WTC11 (cell line): Measurements from ENCODE around the gene FPR1. TPM values are rescaled to one million over a fixed set of nuclear protein-coding genes. Genes with fewer than 3 reads are reported as not detected.

Experiments used
- ATAC-seq: fragments of 200-7000 bp; cut with Tn5 transposase; 2 replicates; pipeline ENCODE4 v1.10.0; 2021; ENCODE audit warnings: mild to moderate bottlenecking, moderate library complexity
- CTCF ChIA-PET: fragments of 300-600 bp; sonication (Branson Sonifier 250); formaldehyde crosslinking; loops from one replicate; lab custom pipeline; 2021; ENCODE audit warnings: antibody characterized with exemption; lab: Charles Lee
- POLR2A ChIA-PET: fragments of 350-600 bp; sonication (Branson Sonifier 250); formaldehyde crosslinking; loops from one replicate; lab custom pipeline; 2021; ENCODE audit warnings: antibody characterized with exemption; lab: Charles Lee
- DNase-seq: peaks from one replicate; pipeline ENCODE4 v3.0.0; 2021; ENCODE audit warnings: low spot score
- H3K27ac Mint-ChIP-seq: 2 replicates; pipeline ENCODE4 v1.8.0; 2021; ENCODE audit warnings: mixed read lengths
- H3K27me3 Mint-ChIP-seq: 2 replicates; pipeline ENCODE4 v1.8.0; 2021; ENCODE audit warnings: low read depth, mild to moderate bottlenecking, moderate library complexity, mixed read lengths
- H3K36me3 Mint-ChIP-seq: 2 replicates; pipeline ENCODE4 v1.8.0; 2021; ENCODE audit warnings: mixed read lengths
- H3K4me1 Mint-ChIP-seq: 2 replicates; pipeline ENCODE4 v1.8.0; 2022; ENCODE audit warnings: mixed read lengths
- H3K4me3 Mint-ChIP-seq: 2 replicates; pipeline ENCODE4 v1.8.0; 2021; ENCODE audit warnings: mild to moderate bottlenecking, moderate library complexity, mixed read lengths
- H3K9me3 Mint-ChIP-seq: 2 replicates; pipeline ENCODE4 v1.8.0; 2021; ENCODE audit warnings: mixed read lengths
- AFF4 ChIP-seq: sonication (generic); formaldehyde crosslinking; IDR thresholded peaks from 2 replicates; pipeline ENCODE4 v1.8.1; 2023; ENCODE audit warnings: mild to moderate bottlenecking, missing genetic modification reagents, borderline replicate concordance
- CREM ChIP-seq: sonication (generic); formaldehyde crosslinking; IDR thresholded peaks from 2 replicates; pipeline ENCODE4 v1.8.1; 2022; ENCODE audit warnings: mild to moderate bottlenecking, missing genetic modification reagents, moderate library complexity
- FOXK1 ChIP-seq: sonication (generic); formaldehyde crosslinking; IDR thresholded peaks from 2 replicates; pipeline ENCODE4 v1.8.0; 2022; ENCODE audit warnings: mild to moderate bottlenecking, moderate library complexity, missing genetic modification reagents
- GABPB1 ChIP-seq: sonication (generic); formaldehyde crosslinking; IDR thresholded peaks from 2 replicates; pipeline ENCODE4 v1.8.1; 2023; ENCODE audit warnings: mild to moderate bottlenecking, missing genetic modification reagents
- IRF2 ChIP-seq: sonication (generic); formaldehyde crosslinking; IDR thresholded peaks from 2 replicates; pipeline ENCODE4 v1.8.0; 2022; ENCODE audit warnings: low read depth, missing genetic modification reagents, borderline replicate concordance
- RELA ChIP-seq: sonication (generic); formaldehyde crosslinking; IDR thresholded peaks from 2 replicates; pipeline ENCODE4 v1.8.1; 2022; ENCODE audit warnings: missing genetic modification reagents, mild to moderate bottlenecking, borderline replicate concordance
- TP53 ChIP-seq: sonication (generic); formaldehyde crosslinking; IDR thresholded peaks from 2 replicates; pipeline ENCODE4 v1.8.1; 2023; ENCODE audit warnings: mild to moderate bottlenecking, missing genetic modification reagents
- ZNF121 ChIP-seq: sonication (generic); formaldehyde crosslinking; IDR thresholded peaks from 2 replicates; pipeline ENCODE4 v1.8.0; 2023; ENCODE audit warnings: missing genetic modification reagents
- ZNF138 ChIP-seq: sonication (generic); formaldehyde crosslinking; conservative IDR thresholded peaks from 2 replicates; pipeline ENCODE4 v1.8.1; 2022; ENCODE audit warnings: mild to moderate bottlenecking, moderate library complexity, missing genetic modification reagents
- ZNF219 ChIP-seq: sonication (generic); formaldehyde crosslinking; IDR thresholded peaks from 2 replicates; pipeline ENCODE4 v1.8.0; 2023; ENCODE audit warnings: missing genetic modification reagents, mild to moderate bottlenecking, borderline replicate concordance
- ZNF263 ChIP-seq: sonication (generic); formaldehyde crosslinking; IDR thresholded peaks from 2 replicates; pipeline ENCODE4 v1.8.1; 2022; ENCODE audit warnings: low read depth, mild to moderate bottlenecking, moderate library complexity, missing genetic modification reagents
- ZNF416 ChIP-seq: fragments of 250-450 bp; sonication (Bioruptor Pico); IDR thresholded peaks from 2 replicates; pipeline ENCODE4 v1.9.0; 2021; ENCODE audit warnings: mild to moderate bottlenecking, inconsistent platforms
- total RNA-seq: library from RNA; stranded (reverse); gene quantifications from 3 replicates; pipeline ENCODE4 v1.2.3, GENCODE V29; 2021
- TF ChIP-seq, protein P1 (sequence below): sonication (generic); formaldehyde crosslinking; IDR thresholded peaks from 2 replicates; pipeline ENCODE4 v1.8.1; 2022; ENCODE audit warnings: low read depth, mild to moderate bottlenecking, moderate library complexity, missing genetic modification reagents, borderline replicate concordance
- TF ChIP-seq, protein P2 (sequence below): sonication (generic); formaldehyde crosslinking; IDR thresholded peaks from 2 replicates; pipeline ENCODE4 v1.8.1; 2023; ENCODE audit warnings: mild to moderate bottlenecking, moderate library complexity, missing genetic modification reagents
- TF ChIP-seq, protein P3 (sequence below): sonication (generic); formaldehyde crosslinking; IDR thresholded peaks from 2 replicates; pipeline ENCODE4 v1.8.1; 2022; ENCODE audit warnings: mild to moderate bottlenecking, missing genetic modification reagents, moderate library complexity, borderline replicate concordance
- TF ChIP-seq, protein P4 (sequence below): fragments of 250-450 bp; sonication (Bioruptor Pico); IDR thresholded peaks from 2 replicates; pipeline ENCODE4 v1.9.0; 2021; ENCODE audit warnings: moderate library complexity, mild to moderate bottlenecking, inconsistent platforms, borderline replicate concordance
- TF ChIP-seq, protein P5 (sequence below): fragments of 250-450 bp; sonication (Bioruptor Pico); IDR thresholded peaks from 2 replicates; pipeline ENCODE4 v1.9.0; 2021; ENCODE audit warnings: mild to moderate bottlenecking

The FPR1 gene
- total RNA-seq, 1 experiment from 2014 or later: 0.72 TPM

DNA sequence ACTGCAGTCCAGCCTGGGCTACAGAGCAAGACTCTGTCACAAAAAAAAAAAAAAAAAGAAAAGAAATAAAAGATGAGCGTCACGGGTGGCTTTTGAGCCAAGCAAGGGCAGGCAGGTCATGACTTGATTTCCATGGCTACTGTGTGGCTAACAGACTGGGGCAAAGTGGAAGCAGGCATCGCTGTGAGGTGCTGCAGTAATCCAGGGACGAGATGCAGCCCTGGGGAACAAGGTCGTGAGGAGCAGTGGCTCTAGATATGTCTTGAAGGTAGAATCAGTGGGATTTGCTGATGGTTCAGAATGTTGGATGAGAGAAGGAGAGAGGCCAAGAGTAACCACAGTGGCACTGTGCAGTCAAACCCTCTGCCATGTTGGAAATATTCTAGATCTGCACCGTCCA is 42.1 kb downstream of the FPR1 start (continued):
- TF ChIP-seq GABPB1 (CRISPR knock-in tag): no peak
- TF ChIP-seq, protein P1, sequence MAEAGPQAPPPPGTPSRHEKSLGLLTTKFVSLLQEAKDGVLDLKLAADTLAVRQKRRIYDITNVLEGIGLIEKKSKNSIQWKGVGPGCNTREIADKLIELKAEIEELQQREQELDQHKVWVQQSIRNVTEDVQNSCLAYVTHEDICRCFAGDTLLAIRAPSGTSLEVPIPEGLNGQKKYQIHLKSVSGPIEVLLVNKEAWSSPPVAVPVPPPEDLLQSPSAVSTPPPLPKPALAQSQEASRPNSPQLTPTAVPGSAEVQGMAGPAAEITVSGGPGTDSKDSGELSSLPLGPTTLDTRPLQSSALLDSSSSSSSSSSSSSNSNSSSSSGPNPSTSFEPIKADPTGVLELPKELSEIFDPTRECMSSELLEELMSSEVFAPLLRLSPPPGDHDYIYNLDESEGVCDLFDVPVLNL (CRISPR knock-in tag): no peak
- TF ChIP-seq ZNF121 (CRISPR knock-in tag): no peak

GRCh38 chr19:51708811-51709210 is 42.9 kb downstream of the FPR1 start:
- CTCF ChIA-PET: no interaction called here
- Mint-ChIP-seq H3K9me3 (no peaks in the 10 kb centered on the region), H3K4me3 (no peak overlapping the region), H3K36me3 (peaks cover 14% of the 10 kb centered on the region), H3K4me1 (peaks cover 14% of the 10 kb centered on the region), H3K27me3 (peaks cover 40% of the 10 kb centered on the region), H3K27ac (no peak overlapping the region)
- TF ChIP-seq, protein P2, sequence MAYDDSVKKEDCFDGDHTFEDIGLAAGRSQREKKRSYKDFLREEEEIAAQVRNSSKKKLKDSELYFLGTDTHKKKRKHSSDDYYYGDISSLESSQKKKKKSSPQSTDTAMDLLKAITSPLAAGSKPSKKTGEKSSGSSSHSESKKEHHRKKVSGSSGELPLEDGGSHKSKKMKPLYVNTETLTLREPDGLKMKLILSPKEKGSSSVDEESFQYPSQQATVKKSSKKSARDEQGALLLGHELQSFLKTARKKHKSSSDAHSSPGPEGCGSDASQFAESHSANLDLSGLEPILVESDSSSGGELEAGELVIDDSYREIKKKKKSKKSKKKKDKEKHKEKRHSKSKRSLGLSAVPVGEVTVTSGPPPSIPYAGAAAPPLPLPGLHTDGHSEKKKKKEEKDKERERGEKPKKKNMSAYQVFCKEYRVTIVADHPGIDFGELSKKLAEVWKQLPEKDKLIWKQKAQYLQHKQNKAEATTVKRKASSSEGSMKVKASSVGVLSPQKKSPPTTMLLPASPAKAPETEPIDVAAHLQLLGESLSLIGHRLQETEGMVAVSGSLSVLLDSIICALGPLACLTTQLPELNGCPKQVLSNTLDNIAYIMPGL (CRISPR knock-in tag): no peak
- no peak for TF ChIP-seq AFF4 (CRISPR knock-in tag)
- TF ChIP-seq ZNF263 (CRISPR knock-in tag): no peak
- no peak for TF ChIP-seq ZNF138 (CRISPR knock-in tag)
- no peak for TF ChIP-seq RELA (CRISPR knock-in tag)
- TF ChIP-seq, protein P3, sequence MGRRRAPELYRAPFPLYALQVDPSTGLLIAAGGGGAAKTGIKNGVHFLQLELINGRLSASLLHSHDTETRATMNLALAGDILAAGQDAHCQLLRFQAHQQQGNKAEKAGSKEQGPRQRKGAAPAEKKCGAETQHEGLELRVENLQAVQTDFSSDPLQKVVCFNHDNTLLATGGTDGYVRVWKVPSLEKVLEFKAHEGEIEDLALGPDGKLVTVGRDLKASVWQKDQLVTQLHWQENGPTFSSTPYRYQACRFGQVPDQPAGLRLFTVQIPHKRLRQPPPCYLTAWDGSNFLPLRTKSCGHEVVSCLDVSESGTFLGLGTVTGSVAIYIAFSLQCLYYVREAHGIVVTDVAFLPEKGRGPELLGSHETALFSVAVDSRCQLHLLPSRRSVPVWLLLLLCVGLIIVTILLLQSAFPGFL (CRISPR knock-in tag): no peak
- TF ChIP-seq, protein P4, sequence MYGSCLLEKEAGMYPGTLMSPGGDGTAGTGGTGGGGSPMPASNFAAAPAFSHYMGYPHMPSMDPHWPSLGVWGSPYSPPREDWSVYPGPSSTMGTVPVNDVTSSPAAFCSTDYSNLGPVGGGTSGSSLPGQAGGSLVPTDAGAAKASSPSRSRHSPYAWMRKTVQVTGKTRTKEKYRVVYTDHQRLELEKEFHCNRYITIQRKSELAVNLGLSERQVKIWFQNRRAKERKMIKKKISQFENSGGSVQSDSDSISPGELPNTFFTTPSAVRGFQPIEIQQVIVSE: no peak
- TF ChIP-seq, protein P5, sequence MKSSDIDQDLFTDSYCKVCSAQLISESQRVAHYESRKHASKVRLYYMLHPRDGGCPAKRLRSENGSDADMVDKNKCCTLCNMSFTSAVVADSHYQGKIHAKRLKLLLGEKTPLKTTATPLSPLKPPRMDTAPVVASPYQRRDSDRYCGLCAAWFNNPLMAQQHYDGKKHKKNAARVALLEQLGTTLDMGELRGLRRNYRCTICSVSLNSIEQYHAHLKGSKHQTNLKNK: no peak
- no peak for TF ChIP-seq CREM (CRISPR knock-in tag)
- TF ChIP-seq ZNF219 (CRISPR knock-in tag): no peak
- no peak for TF ChIP-seq TP53 (CRISPR knock-in tag)
- no peak for TF ChIP-seq FOXK1 (CRISPR knock-in tag)
- no peak for TF ChIP-seq ZNF416 (CRISPR knock-in tag)
- TF ChIP-seq IRF2 (CRISPR knock-in tag): no peak
- POLR2A ChIA-PET: interaction anchor here (0.6 kb wide), 1 partner anchor 101 kb away, joined by 3 read pairs; no protein-coding TSS in a partner anchor
- DNase-seq: no peak
- ATAC-seq: no peak
